Umbilical cord (tissue), 2 donors: ENCODE results near the gene C12orf76. TPM values are rescaled to one million over a fixed set of nuclear protein-coding genes. Genes with fewer than 3 reads are reported as not detected.
"Not testable (repeated sequence)": the region's sequence is repeated elsewhere in the genome, so short reads cannot be mapped to it uniquely, and the experiment has no call there.

Experiments used
- DNase-seq: peaks from one replicate; pipeline ENCODE4 v3.0.0-alpha.2; 2015; ENCODE audit warnings: low spot score
- total RNA-seq: library from RNA; depleted of rRNA; stranded (reverse); fragments of >200 nt; gene quantifications from one replicate; pipeline ENCODE4 v1.2.3, GENCODE V29; 2014; ENCODE audit warnings: low replicate concordance; ENCODE audit not compliant: insufficient read depth

The C12orf76 gene
- total RNA-seq, 1 donor from 2014 or later, result 28.6 TPM

- no peak for DNase-seq
Measured at GRCh38 chr12:110023059-110023980, 25.0 kb downstream of the C12orf76 start.

- no peak for DNase-seq
Measured at GRCh38 chr12:110020956-110021355, 27.4 kb downstream of the C12orf76 start.

GRCh38 chr12:110015132-110015531 is 33.2 kb downstream of the C12orf76 start:
- DNase-seq, result no peak

- DNase-seq, result no peak
Measured at GRCh38 chr12:110012659-110013058, 35.7 kb downstream of the C12orf76 start.

- no peak for DNase-seq
Measured at GRCh38 chr12:110012137-110012536, 36.2 kb downstream of the C12orf76 start.

GRCh38 chr12:110010853-110011723 is 37.2 kb downstream of the C12orf76 start:
- DNase-seq, result no peak

GRCh38 chr12:110008681-110009398 is 39.5 kb downstream of the C12orf76 start:
- DNase-seq, result not testable (repeated sequence)

GRCh38 chr12:110007881-110008280 is 40.4 kb downstream of the C12orf76 start:
- no peak for DNase-seq

- no peak for DNase-seq
Measured at GRCh38 chr12:110006115-110006514, 42.2 kb downstream of the C12orf76 start.

GRCh38 chr12:110005319-110005973 is 42.9 kb downstream of the C12orf76 start:
- no peak for DNase-seq

GRCh38 chr12:110004598-110004997 is 43.7 kb downstream of the C12orf76 start:
- DNase-seq, result no peak

- no peak for DNase-seq
Measured at GRCh38 chr12:110002676-110003515, 45.4 kb downstream of the C12orf76 start.

- DNase-seq, result no peak
Measured at GRCh38 chr12:110001596-110001995, 46.7 kb downstream of the C12orf76 start.

- DNase-seq, result peak; percentile 62
Measured at GRCh38 chr12:109999983-110000505, 48.3 kb downstream of the C12orf76 start.

GRCh38 chr12:109999649-109999971 is 48.7 kb downstream of the C12orf76 start:
- no peak for DNase-seq

- DNase-seq, result peak; percentile 97
Measured at GRCh38 chr12:109998904-109999648, 49.2 kb downstream of the C12orf76 start, which contains the start of gene ANKRD13A. Gene ANKRD13A (plus strand): TSS chr12:109999430. CDS start chr12:109999689, 259 bp downstream.

GRCh38 chr12:109998241-109998903 is 50.0 kb downstream of the C12orf76 start:
- peak; percentile 52 for DNase-seq

GRCh38 chr12:109997393-109997792 is 50.9 kb downstream of the C12orf76 start:
- no peak for DNase-seq

GRCh38 chr12:109996483-109996853 is 51.9 kb downstream of the C12orf76 start:
- DNase-seq, result no peak
